Activated CD8-positive, alpha-beta T cell treated with anti-CD3 and anti-CD28 coated beads, Interleukin-2, amount 10 ng/mL, durations not matched to agents 7 days and 5 days (primary cell): Measurements from ENCODE around the gene BCL2L2. TPM values are rescaled to one million over a fixed set of nuclear protein-coding genes. Genes with fewer than 3 reads are reported as not detected.

Experiments
- ATAC-seq: fragments of 150-1000 bp; cut with Tn5 transposase; one replicate; pipeline ENCODE4 v1.10.0; 2021; ENCODE audit warnings: moderate library complexity
- CTCF ChIA-PET: fragments of 350-600 bp; sonication (Branson Sonifier 250); formaldehyde crosslinking; loops from one replicate; lab custom pipeline; 2021; ENCODE audit warnings: antibody characterized with exemption; lab: Charles Lee
- POLR2A ChIA-PET: fragments of 350-600 bp; sonication (Branson Sonifier 250); formaldehyde crosslinking; loops from one replicate; lab custom pipeline; 2021; ENCODE audit warnings: antibody characterized with exemption; lab: Charles Lee
- DNase-seq: peaks from one replicate; pipeline ENCODE4 v3.0.0-alpha.2; 2020
- H3K27ac Mint-ChIP-seq: one replicate; pipeline ENCODE4 v1.8.0; 2021; ENCODE audit warnings: mild to moderate bottlenecking, mixed read lengths
- H3K27me3 Mint-ChIP-seq: one replicate; pipeline ENCODE4 v1.8.0; 2021; ENCODE audit warnings: low read depth, mixed read lengths
- H3K36me3 Mint-ChIP-seq: one replicate; pipeline ENCODE4 v1.8.0; 2021; ENCODE audit warnings: low read depth, mixed read lengths
- H3K4me1 Mint-ChIP-seq: one replicate; pipeline ENCODE4 v1.8.0; 2021; ENCODE audit warnings: low read depth, mixed read lengths
- H3K4me3 Mint-ChIP-seq: one replicate; pipeline ENCODE4 v1.8.0; 2021; ENCODE audit warnings: mild to moderate bottlenecking, mixed read lengths
- H3K9me3 Mint-ChIP-seq: one replicate; pipeline ENCODE4 v1.8.0; 2022; ENCODE audit warnings: mixed read lengths; ENCODE audit not compliant: insufficient read depth
- total RNA-seq, 2 experiments: library from RNA; stranded (reverse); gene quantifications; one replicate each; pipeline ENCODE4 v1.2.3, GENCODE V29; 2021

Gene BCL2L2
- total RNA-seq, 2 experiments from 2014 or later, result 2.2 to 2.9 TPM

- no peaks in the 10 kb centered on the region for H3K9me3 Mint-ChIP-seq
Measured at GRCh38 chr14:23358553-23359166, 52.0 kb downstream of the BCL2L2 start.

GRCh38 chr14:23359167-23359626, 52.6 kb downstream of the BCL2L2 start:
- peaks cover 25% of the 10 kb centered on the region for H3K27me3 Mint-ChIP-seq
- H3K4me3 Mint-ChIP-seq, result no peak overlapping the region
- ChIA-PET POLR2A (no interaction called here), CTCF (interaction anchor here (1.8 to 2.7 kb wide), 2 partner anchors 10 to 21 kb away, joined by 4 to 9 read pairs; no protein-coding TSS in a partner anchor)
- no peaks in the 10 kb centered on the region for H3K9me3 Mint-ChIP-seq
- ATAC-seq, result no peak
- H3K4me1 Mint-ChIP-seq, result no peaks in the 10 kb centered on the region
- H3K36me3 Mint-ChIP-seq, result no peaks in the 10 kb centered on the region
- H3K27ac Mint-ChIP-seq, result no peak overlapping the region
- no peak for DNase-seq

More at GRCh38 chr14:23358553-23359166, 52.0 kb downstream of the BCL2L2 start:
- Mint-ChIP-seq H3K27ac (no peak overlapping the region), H3K4me3 (no peak overlapping the region), H3K4me1 (no peaks in the 10 kb centered on the region), H3K27me3 (peaks cover 27% of the 10 kb centered on the region), H3K36me3 (no peaks in the 10 kb centered on the region)
- ChIA-PET CTCF (interaction anchor here (1.8 to 2.7 kb wide), 2 partner anchors 11 to 21 kb away, joined by 4 to 9 read pairs; no protein-coding TSS in a partner anchor), POLR2A (no interaction called here)
- ATAC-seq (no peak), DNase-seq (no peak)

GRCh38 chr14:23359722-23360447, 53.3 kb downstream of the BCL2L2 start:
- Mint-ChIP-seq H3K36me3 (no peaks in the 10 kb centered on the region), H3K4me3 (no peak overlapping the region), H3K9me3 (no peaks in the 10 kb centered on the region), H3K4me1 (peaks cover 2% of the 10 kb centered on the region), H3K27me3 (peaks cover 28% of the 10 kb centered on the region), H3K27ac (no peak overlapping the region)
- no peak for ATAC-seq
- no peak for DNase-seq
- ChIA-PET POLR2A (no interaction called here), CTCF (interaction anchor here (1.0 to 1.8 kb wide), 3 partner anchors 9 to 20 kb away, joined by 4 to 8 read pairs (median 4); no protein-coding TSS in a partner anchor)

- no peak for DNase-seq
- POLR2A ChIA-PET, result no interaction called here
Measured at GRCh38 chr14:23360496-23360895, 53.9 kb downstream of the BCL2L2 start.

GRCh38 chr14:23361320-23361719, 54.7 kb downstream of the BCL2L2 start:
- H3K27ac Mint-ChIP-seq, result no peak overlapping the region
- ATAC-seq (no peak), DNase-seq (no peak)
- H3K4me3 Mint-ChIP-seq, result no peak overlapping the region
- POLR2A ChIA-PET, result no interaction called here
- peaks cover 20% of the 10 kb centered on the region for H3K27me3 Mint-ChIP-seq
- no peaks in the 10 kb centered on the region for H3K36me3 Mint-ChIP-seq
- CTCF ChIA-PET, result interaction anchor here (0.7 to 1.7 kb wide), 4 partner anchors 8 to 241 kb away, joined by 3 to 5 read pairs (median 4); partner anchors contain the start of gene SLC22A17
- no peaks in the 10 kb centered on the region for H3K9me3 Mint-ChIP-seq
- H3K4me1 Mint-ChIP-seq, result peaks cover 3% of the 10 kb centered on the region

More at GRCh38 chr14:23360496-23360895, 53.9 kb downstream of the BCL2L2 start:
- no peak overlapping the region for H3K4me3 Mint-ChIP-seq
- CTCF ChIA-PET, result interaction anchor here (1.0 to 1.8 kb wide), 3 partner anchors 9 to 20 kb away, joined by 4 to 8 read pairs (median 4); no protein-coding TSS in a partner anchor
- peaks cover 23% of the 10 kb centered on the region for H3K27me3 Mint-ChIP-seq
- no peak overlapping the region for H3K27ac Mint-ChIP-seq
- H3K9me3 Mint-ChIP-seq, result no peaks in the 10 kb centered on the region
- peaks cover 3% of the 10 kb centered on the region for H3K4me1 Mint-ChIP-seq
- H3K36me3 Mint-ChIP-seq, result no peaks in the 10 kb centered on the region
- ATAC-seq, result no peak

Other genes starting within 250 kb of the BCL2L2 start
- gene CDH24, start 249.3 kb upstream of the BCL2L2 start, total RNA-seq, result 1 to 10 TPM; 1.6 to 1.8 TPM
- 100 to 1,000 TPM; 161 to 177 TPM for gene ACIN1, start 211.7 kb upstream of the BCL2L2 start, total RNA-seq
- 10 to 100 TPM; 46.0 to 47.0 TPM for gene C14orf119, start 211.3 kb upstream of the BCL2L2 start, total RNA-seq
- gene CIROP, start 201.8 kb upstream of the BCL2L2 start, total RNA-seq, result not detected
- under 1 TPM; 0.50 to 0.92 TPM for gene CEBPE, start 187.6 kb upstream of the BCL2L2 start, total RNA-seq
- under 1 TPM; 0.24 to 0.57 TPM for gene SLC7A8, start 123.2 kb upstream of the BCL2L2 start, total RNA-seq
- gene RNF212B, start 68.9 kb upstream of the BCL2L2 start, total RNA-seq, result not detected
- gene HOMEZ, start 20.7 kb upstream of the BCL2L2 start, total RNA-seq, result 1 to 10 TPM; 7.8 to 9.2 TPM
- 10 to 100 TPM; 22.6 to 28.3 TPM for gene PPP1R3E, start 4.0 kb upstream of the BCL2L2 start, total RNA-seq
- gene PABPN1, start 14.6 kb downstream of the BCL2L2 start, total RNA-seq, result 100 to 1,000 TPM; 200 to 210 TPM
- gene SLC22A17, start 46.1 kb downstream of the BCL2L2 start, total RNA-seq, result 1 to 10 TPM in 1 of 2 experiments, under 1 TPM in 1; 0.94 to 1.1 TPM
- not detected for gene EFS, start 58.3 kb downstream of the BCL2L2 start, total RNA-seq
- gene IL25, start 66.0 kb downstream of the BCL2L2 start, total RNA-seq, result not detected
- not detected for gene CMTM5, start 70.2 kb downstream of the BCL2L2 start, total RNA-seq
- gene MYH6, start 101.4 kb downstream of the BCL2L2 start, total RNA-seq, result not detected
- gene MYH7, start 128.8 kb downstream of the BCL2L2 start, total RNA-seq, result not detected
- 10 to 100 TPM; 43.7 to 44.0 TPM for gene NGDN, start 162.9 kb downstream of the BCL2L2 start, total RNA-seq
- gene ZFHX2, start 244.9 kb downstream of the BCL2L2 start, total RNA-seq, result 1 to 10 TPM in 1 of 2 experiments, under 1 TPM in 1; 0.90 to 1.5 TPM
- gene THTPA, start 249.4 kb downstream of the BCL2L2 start, total RNA-seq, result 1 to 10 TPM; 7.3 to 9.8 TPM